ENCODE results near the gene ZNRD2.

Gene ZNRD2

DNA sequence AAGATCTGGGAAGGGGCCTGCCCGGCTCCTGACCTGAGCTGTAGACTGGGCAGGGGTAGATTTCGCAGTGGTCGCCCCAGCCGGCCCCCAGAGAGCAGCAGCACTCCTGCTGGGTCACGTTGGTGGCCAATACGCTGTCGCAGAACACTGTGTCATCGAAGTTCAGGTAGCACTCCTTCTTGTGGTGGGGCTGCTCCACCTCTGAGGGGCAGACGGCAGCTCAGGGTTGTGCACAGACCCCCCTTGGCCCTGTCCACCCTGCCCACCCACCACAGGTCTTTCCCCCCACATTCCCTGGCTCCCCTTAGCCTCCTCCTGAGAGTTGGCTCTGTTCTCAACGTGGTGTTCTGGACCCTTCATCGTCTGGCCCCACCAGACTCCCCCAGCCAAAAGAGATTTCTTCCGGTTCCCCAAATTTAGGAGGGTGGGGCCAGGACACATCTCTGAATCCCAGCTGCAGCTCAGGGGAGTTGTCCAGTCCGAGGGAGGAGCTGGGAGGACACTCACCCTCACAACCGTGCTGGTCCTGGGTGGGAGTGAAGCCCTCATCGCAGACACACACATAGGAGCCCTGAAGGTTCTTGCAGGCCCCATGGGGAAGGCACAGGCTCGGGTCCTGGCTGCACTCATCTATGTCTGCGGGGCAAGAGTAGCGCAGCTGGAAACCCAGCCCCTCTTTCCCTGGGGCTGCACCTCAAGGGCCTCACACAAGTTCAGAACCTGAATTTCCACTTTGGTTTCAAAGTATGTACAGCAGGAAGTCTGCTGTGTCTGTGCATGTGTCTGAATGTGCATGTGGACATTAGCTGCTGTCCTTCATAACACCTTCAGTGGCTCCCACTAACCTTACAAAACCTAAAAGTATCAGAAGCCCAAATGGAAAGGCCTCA, 28.9 kb upstream of the ZNRD2 start:
- Histone ChIP-seq H3K9ac (ENCODE audit: low read length) (no peak overlapping the region), H3K27ac (ENCODE audit: low read depth, low read length) (peak overlapping the region; percentile 55), H4K8ac (ENCODE audit: low read depth, low read length) (peak overlapping the region; percentile 87), H3K9me3 (ENCODE audit: insufficient read depth, low read depth, low read length) (peaks cover 2% of the 10 kb centered on the region), H3K23ac (ENCODE audit: low read length) (no peak overlapping the region), H3K27me3 (ENCODE audit: insufficient read depth, low read length) (peaks cover 4% of the 10 kb centered on the region), H2BK5ac (ENCODE audit: low read depth, low read length, poor library complexity) (peak overlapping the region; percentile 34), H2BK120ac (ENCODE audit: insufficient read depth, low read length, poor library complexity) (peak overlapping the region; percentile 65), H3K14ac (ENCODE audit: low read length) (peak overlapping the region; percentile 58), H3K4me2 (ENCODE audit: low read length) (peak overlapping the region; percentile 68), H3K4me1 (ENCODE audit: control insufficient read depth in 1 of 2, insufficient read depth in 2 of 2, low read length in 2 of 2) (peaks cover 23 to 32% of the 10 kb centered on the region in 2 experiments), H4K91ac (ENCODE audit: low read depth, low read length) (peak overlapping the region; percentile 88), H3K4ac (ENCODE audit: low read depth, low read length) (peak overlapping the region; percentile 12), H4K12ac (ENCODE audit: low read depth, low read length) (peak overlapping the region; percentile 10), H3K4me3 (ENCODE audit: low read depth, low read length) (no peak overlapping the region), H3K79me2 (ENCODE audit: control insufficient read depth, insufficient read depth, low read length, poor library complexity) (peaks cover 3% of the 10 kb centered on the region), H3K18ac (ENCODE audit: low read length) (peak overlapping the region; percentile 76), H3K36me3 (ENCODE audit: control insufficient read depth in 1 of 2, insufficient read depth in 2 of 2, low read length in 2 of 2) (peaks cover 24 to 26% of the 10 kb centered on the region in 2 experiments), H3K79me1 (ENCODE audit: low read length) (peaks cover 18% of the 10 kb centered on the region), H2AFZ (ENCODE audit: insufficient read depth, low read length, poor library complexity) (peak overlapping the region; percentile 64), H2AK5ac (ENCODE audit: low read length) (peak overlapping the region; percentile 69), H2BK12ac (ENCODE audit: low read length) (peak overlapping the region; percentile 76)
- peak; percentile 78 to 91 for DNase-seq
- WGBS (ENCODE audit: extremely low coverage, insufficient coverage, insufficient read length), result no CpG with 5 or more reads among the region's 18 CpGs

- peaks cover 2% of the 10 kb centered on the region for H3K9me3 ChIP-seq (ENCODE audit: insufficient read depth, low read depth, low read length)
These were observed 27.4 kb upstream of the ZNRD2 start for GRCh38 chr11:65542738-65543390.

GRCh38 chr11:65545853-65546216, 24.4 kb upstream of the ZNRD2 start:
- H4K12ac ChIP-seq (ENCODE audit: low read depth, low read length), result no peak overlapping the region
- H3K18ac ChIP-seq (ENCODE audit: low read length), result no peak overlapping the region
- H3K4ac ChIP-seq (ENCODE audit: low read depth, low read length), result no peak overlapping the region
- H3K14ac ChIP-seq (ENCODE audit: low read length), result no peak overlapping the region
- no peak overlapping the region for H3K27ac ChIP-seq (ENCODE audit: low read depth, low read length)
- peaks cover 9% of the 10 kb centered on the region for H3K27me3 ChIP-seq (ENCODE audit: insufficient read depth, low read length)
- H3K4me1 ChIP-seq (ENCODE audit: control insufficient read depth in 1 of 2, insufficient read depth in 2 of 2, low read length in 2 of 2), result peaks cover 16 to 17% of the 10 kb centered on the region in 2 experiments
- H3K79me2 ChIP-seq (ENCODE audit: control insufficient read depth, insufficient read depth, low read length, poor library complexity), result peaks cover 3% of the 10 kb centered on the region
- no peak overlapping the region for H3K9ac ChIP-seq (ENCODE audit: low read length)
- peaks cover 9% of the 10 kb centered on the region for H3K79me1 ChIP-seq (ENCODE audit: low read length)
- H3K4me2 ChIP-seq (ENCODE audit: low read length), result no peak overlapping the region
- H2BK12ac ChIP-seq (ENCODE audit: low read length), result no peak overlapping the region
- no peak overlapping the region for H2AFZ ChIP-seq (ENCODE audit: insufficient read depth, low read length, poor library complexity)
- H3K9me3 ChIP-seq (ENCODE audit: insufficient read depth, low read depth, low read length), result no peaks in the 10 kb centered on the region
- H2AK5ac ChIP-seq (ENCODE audit: low read length), result no peak overlapping the region
- no peak for DNase-seq
- no CpG with 5 or more reads among the region's 4 CpGs for WGBS (ENCODE audit: extremely low coverage, insufficient coverage, insufficient read length)
- no peak overlapping the region for H2BK5ac ChIP-seq (ENCODE audit: low read depth, low read length, poor library complexity)
- H2BK120ac ChIP-seq (ENCODE audit: insufficient read depth, low read length, poor library complexity), result no peak overlapping the region
- H4K91ac ChIP-seq (ENCODE audit: low read depth, low read length), result no peak overlapping the region
- H3K36me3 ChIP-seq (ENCODE audit: control insufficient read depth in 1 of 2, insufficient read depth in 2 of 2, low read length in 2 of 2), result no peaks in the 10 kb centered on the region
- H3K4me3 ChIP-seq (ENCODE audit: low read depth, low read length), result no peak overlapping the region
- no peak overlapping the region for H3K23ac ChIP-seq (ENCODE audit: low read length)
- no peak overlapping the region for H4K8ac ChIP-seq (ENCODE audit: low read depth, low read length)

More at GRCh38 chr11:65542738-65543390, 27.4 kb upstream of the ZNRD2 start:
- Histone ChIP-seq H3K4me2 (ENCODE audit: low read length) (no peak overlapping the region), H3K18ac (ENCODE audit: low read length) (no peak overlapping the region), H3K9ac (ENCODE audit: low read length) (no peak overlapping the region), H4K12ac (ENCODE audit: low read depth, low read length) (no peak overlapping the region), H3K14ac (ENCODE audit: low read length) (no peak overlapping the region), H3K27ac (ENCODE audit: low read depth, low read length) (no peak overlapping the region), H2BK12ac (ENCODE audit: low read length) (no peak overlapping the region), H3K27me3 (ENCODE audit: insufficient read depth, low read length) (peaks cover 10% of the 10 kb centered on the region), H3K79me1 (ENCODE audit: low read length) (peaks cover 18% of the 10 kb centered on the region), H3K36me3 (ENCODE audit: control insufficient read depth in 1 of 2, insufficient read depth in 2 of 2, low read length in 2 of 2) (peaks cover 9 to 11% of the 10 kb centered on the region in 2 experiments), H2AFZ (ENCODE audit: insufficient read depth, low read length, poor library complexity) (no peak overlapping the region), H3K4ac (ENCODE audit: low read depth, low read length) (no peak overlapping the region), H4K91ac (ENCODE audit: low read depth, low read length) (no peak overlapping the region), H3K79me2 (ENCODE audit: control insufficient read depth, insufficient read depth, low read length, poor library complexity) (peaks cover 3% of the 10 kb centered on the region), H2AK5ac (ENCODE audit: low read length) (no peak overlapping the region), H2BK5ac (ENCODE audit: low read depth, low read length, poor library complexity) (no peak overlapping the region), H3K4me1 (ENCODE audit: control insufficient read depth in 1 of 2, insufficient read depth in 2 of 2, low read length in 2 of 2) (peaks cover 24 to 34% of the 10 kb centered on the region in 2 experiments), H2BK120ac (ENCODE audit: insufficient read depth, low read length, poor library complexity) (no peak overlapping the region), H4K8ac (ENCODE audit: low read depth, low read length) (no peak overlapping the region), H3K23ac (ENCODE audit: low read length) (no peak overlapping the region), H3K4me3 (ENCODE audit: low read depth, low read length) (no peak overlapping the region)
- DNase-seq, result no peak
- WGBS (ENCODE audit: extremely low coverage, insufficient coverage, insufficient read length), result no CpG with 5 or more reads among the region's 3 CpGs

GRCh38 chr11:65546217-65546958, 23.9 kb upstream of the ZNRD2 start:
- H3K9me3 ChIP-seq (ENCODE audit: insufficient read depth, low read depth, low read length), result no peaks in the 10 kb centered on the region
- no CpG with 5 or more reads among the region's 64 CpGs for WGBS (ENCODE audit: extremely low coverage, insufficient coverage, insufficient read length)

More at GRCh38 chr11:65546217-65546958, 23.9 kb upstream of the ZNRD2 start:
- Histone ChIP-seq H3K27me3 (ENCODE audit: insufficient read depth, low read length) (peaks cover 9% of the 10 kb centered on the region), H2BK120ac (ENCODE audit: insufficient read depth, low read length, poor library complexity) (peak overlapping the region; percentile 14), H3K14ac (ENCODE audit: low read length) (peak overlapping the region; percentile 39), H3K18ac (ENCODE audit: low read length) (no peak overlapping the region), H3K4me3 (ENCODE audit: low read depth, low read length) (peak overlapping the region; percentile 19), H3K23ac (ENCODE audit: low read length) (no peak overlapping the region), H3K4me2 (ENCODE audit: low read length) (peak overlapping the region; percentile 63), H3K4ac (ENCODE audit: low read depth, low read length) (no peak overlapping the region), H4K91ac (ENCODE audit: low read depth, low read length) (peak overlapping the region; percentile 42), H2BK5ac (ENCODE audit: low read depth, low read length, poor library complexity) (no peak overlapping the region), H3K79me1 (ENCODE audit: low read length) (peaks cover 4% of the 10 kb centered on the region), H3K27ac (ENCODE audit: low read depth, low read length) (no peak overlapping the region), H2AFZ (ENCODE audit: insufficient read depth, low read length, poor library complexity) (peak overlapping the region; percentile 20), H3K4me1 (ENCODE audit: control insufficient read depth in 1 of 2, insufficient read depth in 2 of 2, low read length in 2 of 2) (peaks cover 15 to 16% of the 10 kb centered on the region in 2 experiments), H4K12ac (ENCODE audit: low read depth, low read length) (peak overlapping the region; percentile 8), H3K9ac (ENCODE audit: low read length) (no peak overlapping the region), H2AK5ac (ENCODE audit: low read length) (no peak overlapping the region), H2BK12ac (ENCODE audit: low read length) (no peak overlapping the region), H3K36me3 (ENCODE audit: control insufficient read depth in 1 of 2, insufficient read depth in 2 of 2, low read length in 2 of 2) (no peaks in the 10 kb centered on the region), H3K79me2 (ENCODE audit: control insufficient read depth, insufficient read depth, low read length, poor library complexity) (no peaks in the 10 kb centered on the region), H4K8ac (ENCODE audit: low read depth, low read length) (peak overlapping the region; percentile 31)
- DNase-seq, result peak; percentile 77 to 85

All from trophoblast cell (in vitro differentiated cells and primary cell).